Measurements from ENCODE around the gene KIF2A.

DNA sequence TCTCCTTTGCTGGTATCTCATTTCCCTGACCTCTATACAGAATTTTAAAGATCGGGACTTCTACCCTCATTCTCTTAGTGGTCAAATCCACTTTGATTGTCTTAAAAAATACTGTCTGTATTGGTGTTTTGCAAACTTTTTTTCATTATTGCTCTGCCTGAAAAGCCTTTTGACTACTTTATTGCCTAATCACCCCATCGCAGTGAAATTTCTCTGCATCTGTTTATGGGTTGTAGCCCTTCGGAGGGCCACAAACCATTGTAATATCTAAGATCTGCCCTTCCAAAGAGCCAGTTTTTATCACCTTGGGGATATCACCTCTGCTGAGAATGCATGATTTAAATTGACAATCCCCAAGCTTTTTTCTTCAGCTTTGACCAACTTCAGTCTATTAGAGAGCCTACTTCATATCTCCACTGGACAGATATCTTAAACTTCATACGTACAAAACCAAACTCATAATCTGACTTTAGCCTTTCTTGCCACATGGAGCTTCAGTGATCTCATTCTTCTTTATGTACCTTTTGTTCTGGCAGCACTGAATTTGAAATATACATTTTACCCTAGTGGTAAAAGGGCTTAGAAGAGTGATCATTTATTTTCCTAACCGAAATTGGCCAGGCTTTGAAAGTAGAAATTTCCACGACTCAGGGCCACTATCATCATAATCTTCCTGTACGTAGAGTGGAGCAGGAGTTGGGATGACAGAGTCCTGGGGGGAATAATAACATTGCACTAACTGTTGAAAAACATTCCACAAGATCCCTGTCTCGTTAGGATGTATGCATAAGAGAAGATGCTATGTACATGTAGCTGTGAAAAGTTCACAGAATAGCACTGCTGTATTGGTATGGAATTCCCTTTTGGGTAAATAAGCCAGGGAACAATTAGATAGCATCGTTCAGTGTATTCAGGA, 21.4 kb downstream of the KIF2A start:
- TF ChIP-seq, protein P1, sequence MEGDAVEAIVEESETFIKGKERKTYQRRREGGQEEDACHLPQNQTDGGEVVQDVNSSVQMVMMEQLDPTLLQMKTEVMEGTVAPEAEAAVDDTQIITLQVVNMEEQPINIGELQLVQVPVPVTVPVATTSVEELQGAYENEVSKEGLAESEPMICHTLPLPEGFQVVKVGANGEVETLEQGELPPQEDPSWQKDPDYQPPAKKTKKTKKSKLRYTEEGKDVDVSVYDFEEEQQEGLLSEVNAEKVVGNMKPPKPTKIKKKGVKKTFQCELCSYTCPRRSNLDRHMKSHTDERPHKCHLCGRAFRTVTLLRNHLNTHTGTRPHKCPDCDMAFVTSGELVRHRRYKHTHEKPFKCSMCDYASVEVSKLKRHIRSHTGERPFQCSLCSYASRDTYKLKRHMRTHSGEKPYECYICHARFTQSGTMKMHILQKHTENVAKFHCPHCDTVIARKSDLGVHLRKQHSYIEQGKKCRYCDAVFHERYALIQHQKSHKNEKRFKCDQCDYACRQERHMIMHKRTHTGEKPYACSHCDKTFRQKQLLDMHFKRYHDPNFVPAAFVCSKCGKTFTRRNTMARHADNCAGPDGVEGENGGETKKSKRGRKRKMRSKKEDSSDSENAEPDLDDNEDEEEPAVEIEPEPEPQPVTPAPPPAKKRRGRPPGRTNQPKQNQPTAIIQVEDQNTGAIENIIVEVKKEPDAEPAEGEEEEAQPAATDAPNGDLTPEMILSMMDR (IDR thresholded peaks at IDR 0.05; ENCODE audit: extremely low read depth in 1 of 2, insufficient read depth in 1 of 2, low read depth in 1 of 2, low read length in 2 of 2), result no peak
- TF ChIP-seq POLR2AphosphoS5 (IDR thresholded peaks at IDR 0.05; ENCODE audit: insufficient read depth, low read depth, low read length) (no peak), EZH2 (IDR thresholded peaks at IDR 0.05; ENCODE audit: borderline replicate concordance, low read depth, low read length, severe bottlenecking) (no peak), GATA2 (IDR thresholded peaks at IDR 0.05; ENCODE audit: insufficient read depth, insufficient read length, low read depth, low read length) (no peak), POLR2A (IDR thresholded peaks at IDR 0.05; ENCODE audit: low read depth, low read length) (no peak), MYC (IDR thresholded peaks at IDR 0.05; ENCODE audit: low read depth, low read length) (no peak), JUN (IDR thresholded peaks at IDR 0.05; ENCODE audit: borderline replicate concordance, insufficient read depth, insufficient read length, low read depth) (no peak), FOS (IDR thresholded peaks at IDR 0.05; ENCODE audit: borderline replicate concordance, insufficient read depth, low read length) (no peak)
- TF ChIP-seq, protein P2, sequence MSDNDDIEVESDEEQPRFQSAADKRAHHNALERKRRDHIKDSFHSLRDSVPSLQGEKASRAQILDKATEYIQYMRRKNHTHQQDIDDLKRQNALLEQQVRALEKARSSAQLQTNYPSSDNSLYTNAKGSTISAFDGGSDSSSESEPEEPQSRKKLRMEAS (IDR thresholded peaks at IDR 0.05; ENCODE audit: insufficient read depth, insufficient read length), result no peak

Data from endothelial cell of umbilical vein (primary cell).